Occipital lobe (tissue), 2 donors: ENCODE data around the gene GBP2. TPM values are rescaled to one million over a fixed set of nuclear protein-coding genes. Genes with fewer than 3 reads are reported as not detected.

Experiments
- DNase-seq: peaks from one replicate; lab custom pipeline; 2025; lab: John Stamatoyannopoulos, UW
- total RNA-seq: library from RNA; depleted of rRNA; stranded (reverse); fragments of >200 nt; gene quantifications from one replicate; pipeline ENCODE4 v1.2.3, GENCODE V29; 2014

GBP2 gene, protein sequence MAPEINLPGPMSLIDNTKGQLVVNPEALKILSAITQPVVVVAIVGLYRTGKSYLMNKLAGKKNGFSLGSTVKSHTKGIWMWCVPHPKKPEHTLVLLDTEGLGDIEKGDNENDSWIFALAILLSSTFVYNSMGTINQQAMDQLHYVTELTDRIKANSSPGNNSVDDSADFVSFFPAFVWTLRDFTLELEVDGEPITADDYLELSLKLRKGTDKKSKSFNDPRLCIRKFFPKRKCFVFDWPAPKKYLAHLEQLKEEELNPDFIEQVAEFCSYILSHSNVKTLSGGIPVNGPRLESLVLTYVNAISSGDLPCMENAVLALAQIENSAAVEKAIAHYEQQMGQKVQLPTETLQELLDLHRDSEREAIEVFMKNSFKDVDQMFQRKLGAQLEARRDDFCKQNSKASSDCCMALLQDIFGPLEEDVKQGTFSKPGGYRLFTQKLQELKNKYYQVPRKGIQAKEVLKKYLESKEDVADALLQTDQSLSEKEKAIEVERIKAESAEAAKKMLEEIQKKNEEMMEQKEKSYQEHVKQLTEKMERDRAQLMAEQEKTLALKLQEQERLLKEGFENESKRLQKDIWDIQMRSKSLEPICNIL
- 0.62 TPM for total RNA-seq

DNA sequence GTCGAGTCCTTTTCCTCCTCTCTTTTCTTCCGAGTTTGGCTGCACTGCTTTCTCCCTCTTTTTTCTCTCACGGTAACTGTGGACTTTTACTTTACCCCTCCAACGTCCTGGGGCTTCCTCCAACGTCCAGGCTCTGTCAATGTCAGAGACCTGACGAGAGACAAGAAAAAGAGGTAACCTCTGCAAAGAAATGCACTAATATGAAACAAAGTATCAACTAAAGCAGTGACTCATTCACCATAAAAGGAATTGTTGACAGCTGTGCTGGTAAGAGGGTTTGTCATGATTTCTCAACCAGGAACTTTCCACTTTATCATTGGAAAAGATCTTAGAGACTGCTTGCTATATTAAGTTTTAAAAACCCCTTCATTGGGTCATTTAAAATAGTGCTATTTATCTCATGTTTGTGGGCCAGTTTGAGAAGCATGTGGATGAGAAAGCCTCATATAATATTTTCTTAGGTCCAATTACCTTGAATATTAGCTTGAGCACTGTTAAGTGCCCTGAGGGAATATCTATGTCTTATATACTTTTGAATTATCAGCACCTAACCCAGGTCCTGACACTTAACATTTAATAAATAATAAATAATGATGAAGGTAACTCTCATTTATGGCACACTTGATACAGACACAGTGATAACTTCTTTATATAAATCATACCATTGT is at the start of gene GBP2:
TSS of gene GBP2 (minus strand) at position 202 of the 668 bp plus-strand sequence. CDS start 4,148 bp downstream, outside the sequence.
- no peak for DNase-seq

DNA sequence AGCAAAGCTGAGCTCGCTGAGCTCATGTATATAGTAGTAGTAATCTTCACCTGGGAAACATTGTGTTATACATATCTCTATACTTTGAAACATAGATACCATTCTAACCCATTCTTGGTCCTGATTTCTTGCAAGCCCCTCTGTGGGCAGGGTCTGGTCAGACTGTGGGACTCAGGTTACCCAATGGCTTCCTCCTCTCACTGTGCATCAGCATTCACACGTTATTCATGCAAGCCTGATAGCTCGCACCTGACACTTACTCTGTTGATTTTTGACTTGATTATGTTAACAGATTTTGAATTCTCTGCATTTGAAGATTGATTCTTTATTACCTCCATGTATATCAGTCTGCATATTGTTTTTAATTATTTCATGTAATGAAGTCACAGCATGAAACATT is 48.6 kb upstream of the GBP2 start:
- DNase-seq: no peak

DNA sequence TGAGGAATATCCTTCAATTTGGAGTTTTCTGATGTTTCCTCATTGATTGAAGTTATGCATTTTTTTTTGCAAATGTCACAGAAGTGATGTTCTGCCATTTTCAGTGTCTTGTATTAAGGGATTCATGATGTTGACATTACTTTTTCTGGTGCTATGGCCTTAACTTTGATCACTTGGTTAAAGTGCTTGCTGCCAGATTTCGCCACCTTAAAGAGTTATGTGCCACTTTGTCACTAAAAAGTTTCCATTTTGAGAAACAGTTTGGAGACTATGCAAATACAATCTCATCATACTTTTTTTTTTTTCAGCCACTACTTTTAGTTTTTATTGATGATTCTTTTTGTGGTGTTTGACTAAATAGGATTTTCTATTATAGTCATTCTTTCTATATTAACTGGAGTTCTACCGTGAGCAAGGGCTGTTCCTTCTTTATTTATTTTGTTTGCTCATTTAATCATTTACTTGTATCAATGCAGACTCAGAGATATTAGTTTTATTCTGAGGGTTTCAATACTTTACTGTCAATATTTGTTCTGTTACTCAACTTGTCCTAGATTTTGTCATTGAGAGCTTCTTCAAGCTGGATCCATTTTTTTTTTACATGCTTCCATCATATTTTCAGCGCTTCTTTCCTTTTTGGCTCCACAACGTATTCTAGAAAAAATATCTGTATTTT is 46.7 kb upstream of the GBP2 start:
- DNase-seq: no peak

DNA sequence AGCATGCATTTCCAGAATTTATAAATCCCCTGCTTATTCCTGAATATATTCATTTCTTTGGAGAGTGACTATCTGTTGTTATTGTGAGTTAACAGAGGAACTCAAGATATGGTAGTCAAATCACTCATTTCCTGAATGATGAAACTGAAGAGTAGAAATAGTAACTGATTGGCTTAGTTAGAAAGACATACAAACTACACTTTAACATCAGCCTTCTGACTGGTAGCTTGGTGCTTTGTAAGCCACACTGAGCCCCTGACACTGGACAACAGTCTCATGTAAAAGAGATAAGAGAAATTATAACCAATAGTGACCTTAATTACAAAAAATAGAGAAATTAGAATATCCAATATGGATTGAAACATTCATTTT is 45.1 kb upstream of the GBP2 start:
- DNase-seq: no peak

DNA sequence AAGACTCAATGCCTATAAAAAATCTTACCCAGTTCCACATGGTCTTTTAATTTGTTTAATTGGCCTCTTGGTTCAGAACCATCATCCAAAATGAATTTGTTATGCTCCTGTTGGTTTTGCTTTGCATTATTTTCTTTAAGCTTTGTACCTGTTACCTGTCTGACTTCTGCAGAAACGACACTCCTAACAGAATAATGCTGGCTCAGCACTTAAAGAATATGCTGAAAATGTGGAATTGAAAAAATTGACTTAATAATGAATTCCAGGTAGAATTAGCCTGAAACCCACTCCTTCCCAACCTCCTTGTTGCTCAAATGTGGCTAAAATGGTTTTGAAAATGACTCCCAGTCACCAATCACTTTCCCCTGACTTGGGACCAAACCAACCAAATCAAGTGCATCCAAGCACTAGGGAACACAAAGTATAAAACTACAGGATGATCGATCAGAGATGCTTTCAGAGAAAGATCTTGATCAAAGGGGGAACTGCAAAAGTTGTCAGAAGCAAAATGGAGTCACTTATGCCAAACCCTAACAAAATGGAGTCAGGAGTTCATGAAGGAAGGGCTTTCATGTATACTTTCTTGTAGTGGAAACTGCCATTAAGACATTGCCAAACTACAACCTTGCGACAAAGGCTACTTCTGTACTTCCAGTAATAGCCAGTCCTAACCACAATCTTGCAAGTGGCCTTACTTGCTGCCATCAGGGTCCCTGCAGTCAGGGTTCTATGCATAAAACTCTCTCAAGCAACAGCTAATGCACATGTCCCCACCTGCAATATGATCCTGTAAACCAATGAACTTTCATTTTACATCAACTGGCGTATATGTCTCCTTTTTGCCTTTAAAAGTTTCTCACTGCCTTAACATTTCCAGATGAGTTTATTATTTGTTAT is 44.5 kb upstream of the GBP2 start:
- DNase-seq: no peak

DNA sequence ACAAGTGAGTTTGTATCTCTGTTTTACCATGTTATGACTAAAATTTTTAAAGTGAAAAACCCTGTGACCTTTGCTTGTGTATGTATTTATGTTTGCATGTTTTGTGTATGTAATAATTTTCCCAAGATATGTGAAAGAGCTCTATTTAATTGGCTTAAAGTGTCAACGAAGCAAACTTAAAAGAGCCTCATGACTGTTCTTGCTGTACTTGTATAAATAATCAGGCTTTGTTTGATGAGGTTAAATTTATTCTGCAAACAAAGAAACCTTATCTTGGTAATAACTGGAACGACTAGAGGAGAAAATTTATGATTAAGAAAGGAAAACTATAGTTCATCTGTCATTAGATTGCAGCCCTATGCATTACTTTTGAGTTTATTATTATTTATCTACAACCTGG is 43.3 kb upstream of the GBP2 start:
- no peak for DNase-seq

DNA sequence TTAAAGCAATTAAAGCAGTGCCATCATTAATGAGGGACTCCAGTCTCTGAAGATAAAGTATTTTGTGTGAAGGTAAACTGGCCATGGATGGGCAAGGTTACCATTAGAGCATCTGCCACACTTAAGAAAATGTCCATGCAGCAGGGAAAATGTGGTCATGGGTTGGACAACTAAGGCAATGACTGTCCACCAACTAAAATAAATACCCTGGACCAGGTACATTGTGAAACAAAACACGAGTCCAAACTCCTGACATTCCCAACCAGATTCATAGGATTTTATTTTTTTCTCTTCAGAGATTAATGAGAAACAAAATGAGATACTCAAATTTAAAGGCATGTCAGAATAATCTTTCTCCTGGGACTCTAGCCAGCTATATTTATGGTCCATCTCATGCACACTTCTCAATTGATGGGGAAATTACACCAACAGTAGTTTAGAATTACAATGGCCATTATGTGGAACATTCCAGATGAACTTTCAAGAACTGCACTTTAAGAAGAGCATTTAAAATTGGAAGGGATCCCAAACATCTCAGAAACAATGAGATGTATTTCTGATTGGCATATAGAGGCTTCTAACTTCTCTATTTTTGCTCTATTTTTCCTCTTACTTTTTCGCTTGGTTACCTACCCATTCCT is 41.8 kb upstream of the GBP2 start:
- no peak for DNase-seq

DNA sequence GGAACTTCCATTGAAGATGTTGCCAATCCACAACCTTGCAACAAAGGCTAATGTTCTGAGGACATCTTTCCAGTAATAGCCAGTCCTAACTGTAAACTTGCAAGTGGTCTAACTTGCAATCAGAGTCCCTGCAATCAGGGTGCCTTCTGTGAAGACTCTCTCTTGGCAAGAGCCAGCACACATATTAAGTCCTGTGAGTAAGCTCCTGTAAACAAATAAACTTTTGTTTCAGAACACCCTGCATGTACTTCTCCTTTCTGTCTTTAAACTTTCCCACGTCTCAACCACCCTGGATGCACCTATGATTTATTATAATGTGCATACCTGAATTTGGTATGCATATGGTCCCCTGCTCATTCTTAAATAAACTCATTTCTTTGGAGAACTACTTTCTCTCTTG is 40.8 kb upstream of the GBP2 start:
- DNase-seq: no peak

DNA sequence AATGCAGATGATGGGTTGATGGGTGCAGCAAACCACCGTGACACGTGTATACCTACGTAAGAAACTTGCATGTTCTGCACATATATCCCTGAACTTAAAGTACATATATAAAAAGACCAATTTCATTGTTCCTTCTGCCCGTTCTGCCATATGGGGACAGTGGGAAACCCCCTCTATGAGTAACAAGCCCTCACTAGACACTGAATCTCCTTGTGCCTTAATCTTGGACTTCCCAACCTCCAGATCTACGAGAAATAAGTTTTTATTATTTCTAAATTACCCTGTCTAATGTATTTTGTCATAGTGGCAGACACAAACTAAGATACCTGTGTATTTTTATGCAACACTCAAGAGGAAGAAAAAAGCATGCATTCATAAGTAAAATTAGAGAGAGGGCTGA is 39.9 kb upstream of the GBP2 start:
- no peak for DNase-seq

DNA sequence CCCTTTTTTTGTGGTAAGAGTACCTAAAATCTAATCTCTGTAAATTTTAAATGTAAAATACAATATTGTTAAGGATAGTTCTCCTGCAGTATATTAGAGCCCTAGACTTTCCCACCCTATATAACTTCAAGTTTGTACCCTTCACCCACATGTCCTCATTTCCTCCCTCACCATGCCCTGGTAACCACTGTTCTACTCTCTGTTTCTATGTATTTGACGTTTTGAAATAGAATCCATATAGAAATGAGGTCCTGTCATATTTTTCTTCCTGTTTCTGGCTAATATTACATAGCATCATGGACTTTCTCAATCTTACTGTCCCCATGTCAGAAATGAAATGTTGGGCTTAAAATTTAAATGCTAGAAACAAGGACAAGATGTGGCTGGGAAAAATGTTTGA is 25.1 kb upstream of the GBP2 start:
- no peak for DNase-seq

DNA sequence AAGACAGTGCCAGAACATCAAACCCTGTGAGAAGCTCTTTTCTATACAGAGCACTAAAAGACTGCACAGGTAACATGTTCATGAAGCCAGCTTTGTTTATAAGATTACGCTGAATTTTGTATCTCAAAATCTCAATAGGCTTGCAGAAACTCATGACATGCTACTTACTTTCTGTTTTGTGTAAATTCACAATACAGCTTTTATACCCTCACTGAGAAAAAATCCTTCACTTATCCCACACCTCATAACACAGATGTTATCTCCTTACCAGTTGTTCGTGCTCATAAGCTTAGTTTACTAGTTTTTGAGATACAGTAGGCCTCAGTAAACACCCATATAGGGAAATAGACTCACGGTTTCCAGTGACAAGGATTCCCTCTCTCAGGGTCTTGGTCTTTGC is 24.1 kb upstream of the GBP2 start:
- DNase-seq: no peak

DNA sequence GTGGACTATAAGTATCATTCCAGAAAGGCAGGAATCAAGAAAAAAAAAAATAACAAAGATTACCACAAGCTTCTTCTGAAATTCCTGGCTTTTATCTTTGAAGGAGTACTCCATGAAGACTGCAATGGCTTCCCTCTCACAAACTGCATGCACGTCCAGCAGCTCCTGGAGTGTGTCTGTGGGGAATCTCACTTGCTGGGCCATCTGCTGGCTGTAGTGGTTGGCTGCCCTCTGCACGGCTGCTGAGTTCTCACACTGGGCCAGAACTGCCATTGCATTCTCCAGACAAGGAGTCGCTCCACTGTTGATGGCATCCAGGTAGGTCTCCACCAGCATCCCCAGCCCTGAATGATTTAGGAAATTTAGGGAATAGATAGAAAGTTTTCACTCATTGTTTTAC is 23.3 kb upstream of the GBP2 start:
- DNase-seq: peak; percentile 6

DNA sequence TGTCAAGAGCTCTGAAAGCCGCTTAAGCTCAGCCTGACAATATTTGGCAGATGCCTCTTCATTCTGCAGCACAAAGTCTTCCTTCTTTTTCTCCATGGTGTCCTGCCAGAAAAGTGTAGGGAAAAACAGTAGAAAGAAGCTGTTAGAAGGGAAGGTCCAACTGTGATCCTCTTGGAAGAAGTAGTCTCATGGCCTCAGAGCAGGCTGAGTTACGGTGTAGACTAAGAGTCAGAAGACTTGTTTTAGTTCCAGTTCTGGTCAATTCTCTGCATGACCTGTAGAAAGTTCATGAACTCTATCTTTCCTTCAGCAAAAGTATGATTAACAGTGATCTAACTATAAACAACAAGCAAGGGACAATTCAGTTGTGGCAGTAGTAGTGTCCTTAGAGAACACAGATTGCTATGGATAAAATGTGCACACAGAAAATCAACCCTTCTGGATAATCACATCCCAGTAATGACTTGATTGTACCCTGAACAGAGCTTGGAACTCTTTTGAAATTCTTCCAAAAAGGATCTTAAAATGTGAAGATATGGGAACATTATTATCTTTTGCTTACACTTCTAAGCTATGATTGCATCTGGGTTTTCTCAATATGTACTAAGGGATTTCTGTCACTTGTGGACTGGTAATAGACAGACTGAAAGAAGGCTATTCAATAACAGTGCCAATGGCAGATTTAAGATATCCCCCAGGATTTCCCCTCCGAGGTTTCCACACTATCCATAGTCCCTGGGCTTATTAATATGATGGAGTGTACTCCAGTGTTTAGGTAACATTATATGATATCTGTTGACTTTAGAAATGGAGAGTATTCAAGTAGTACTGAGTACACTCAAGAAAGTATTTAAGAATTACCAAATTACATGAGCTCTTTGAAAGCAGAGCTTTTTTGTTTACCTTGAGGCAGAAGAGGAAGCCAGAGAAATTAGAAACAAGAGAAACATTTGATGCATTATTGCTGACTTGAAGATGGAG is 22.1 kb upstream of the GBP2 start:
- no peak for DNase-seq

DNA sequence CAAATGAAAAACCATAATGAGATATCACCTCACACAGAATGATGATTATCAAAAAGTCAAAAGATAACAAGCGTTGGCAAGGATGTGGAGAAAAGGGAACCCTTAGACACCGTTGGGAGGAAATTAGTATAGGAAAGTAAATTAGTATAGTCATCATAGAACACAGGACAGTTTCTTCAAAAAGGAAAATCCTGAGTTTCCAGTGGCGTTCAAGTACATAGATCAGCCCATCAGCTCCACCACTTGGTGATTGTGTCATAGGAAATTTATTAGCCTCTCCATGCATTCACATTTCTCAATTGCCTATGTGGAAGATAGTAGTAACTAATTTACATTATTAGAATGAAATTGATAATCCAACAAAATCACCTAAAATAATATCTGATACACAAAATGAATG is 20.8 kb upstream of the GBP2 start:
- no peak for DNase-seq

DNA sequence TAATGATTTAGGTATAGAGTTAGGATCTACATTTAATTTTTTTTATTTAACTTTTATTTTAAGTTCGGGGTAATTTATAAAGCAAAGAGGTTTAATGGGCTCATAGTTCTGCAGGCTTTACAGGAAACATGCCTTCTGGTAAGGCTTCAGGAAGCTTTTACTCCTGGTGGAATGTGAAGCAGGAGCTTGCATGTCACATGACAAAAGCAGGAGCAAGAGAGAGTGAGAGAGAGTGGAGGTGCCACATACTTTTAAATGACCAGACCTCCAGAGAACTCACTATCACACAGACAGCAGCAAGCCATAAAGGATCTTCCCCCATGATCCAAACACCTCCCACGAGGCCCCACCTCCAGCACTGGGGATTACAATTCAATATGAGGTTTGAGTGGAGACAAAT is 17.6 kb upstream of the GBP2 start:
- no peak for DNase-seq

DNA sequence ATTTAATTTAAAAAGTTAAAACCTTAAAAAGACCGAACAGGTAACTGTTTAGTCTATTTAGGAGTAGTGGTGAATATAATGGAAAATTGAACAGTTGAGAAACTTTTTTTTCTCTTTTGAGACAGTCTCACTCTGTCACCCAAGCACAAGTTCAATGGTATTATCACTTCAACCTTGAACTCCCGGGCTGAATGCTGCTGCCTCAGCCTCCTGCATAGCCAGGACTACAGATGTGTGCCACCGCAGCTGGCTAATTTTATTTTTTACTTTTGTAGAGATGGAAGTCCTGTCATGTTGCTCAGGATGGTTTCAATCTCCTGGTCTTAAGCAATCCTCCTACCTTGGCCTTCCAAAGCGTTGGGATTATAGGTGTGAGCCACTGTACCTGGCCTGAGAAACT is 16.2 kb upstream of the GBP2 start:
- no peak for DNase-seq

DNA sequence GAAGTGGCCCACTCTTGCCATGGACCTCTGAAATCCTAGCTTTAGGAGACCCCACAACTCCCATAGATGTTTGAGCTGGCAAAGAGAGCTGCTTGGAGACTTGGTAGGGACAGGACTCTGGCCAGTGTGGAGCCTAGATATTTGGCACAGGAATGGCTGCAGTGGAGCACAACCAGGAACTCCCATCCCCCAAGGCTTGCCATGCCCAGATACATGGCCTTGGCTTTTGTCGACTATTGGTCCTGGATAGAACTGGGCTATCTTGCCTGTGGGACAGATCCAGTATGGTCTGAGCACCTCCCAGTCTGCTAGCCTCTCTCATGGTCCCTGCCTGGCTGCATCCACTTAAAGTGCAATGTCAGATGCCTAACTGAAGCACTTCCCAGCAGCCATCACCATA is 7.8 kb upstream of the GBP2 start:
- DNase-seq: no peak

DNA sequence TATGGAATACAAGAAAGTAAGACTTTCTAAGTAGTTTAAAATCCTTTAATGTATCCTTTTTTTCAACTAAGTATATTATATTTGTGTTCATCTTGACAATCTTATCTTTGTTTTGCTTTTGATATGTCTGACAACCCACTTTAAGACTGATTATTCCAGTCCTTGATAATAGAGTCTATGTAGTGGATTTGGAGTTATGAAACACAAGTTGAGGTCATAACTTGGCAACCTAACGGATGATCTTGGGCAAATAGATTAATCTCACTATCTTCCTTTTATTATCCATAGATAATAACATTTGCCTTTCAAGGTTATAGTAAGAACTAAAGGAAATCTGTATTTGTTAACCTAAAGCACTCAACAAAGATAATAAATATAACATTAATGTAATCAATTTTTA is 4.8 kb upstream of the GBP2 start:
- DNase-seq: no peak

DNA sequence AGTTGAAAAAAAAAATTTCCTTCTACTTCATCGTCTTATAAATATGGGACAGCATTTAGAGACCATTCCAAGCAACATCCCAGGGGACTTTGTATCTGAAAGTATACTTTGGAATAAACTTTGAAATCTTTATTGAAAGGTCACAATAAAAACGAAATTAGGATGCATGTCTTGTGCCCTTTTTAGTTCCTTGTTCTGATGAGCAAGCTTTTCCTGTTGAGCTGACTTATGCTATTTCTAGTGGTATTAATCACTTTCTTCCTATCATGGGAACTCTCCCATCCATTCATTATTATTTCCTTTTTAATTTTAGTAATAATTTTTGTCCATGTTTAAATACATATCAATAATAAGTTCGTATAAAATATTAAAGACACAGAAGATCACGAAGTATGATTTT is 4.0 kb upstream of the GBP2 start:
- DNase-seq: no peak
